CD4-positive, alpha-beta T cell (primary cell): ENCODE measurements around the gene COX19. TPM values are rescaled to one million over a fixed set of nuclear protein-coding genes. Genes with fewer than 3 reads are reported as not detected.
"Not testable (repeated sequence)": the region's sequence is repeated elsewhere in the genome, so short reads cannot be mapped to it uniquely, and the experiment has no call there.

ENCODE experiments used
- ATAC-seq: fragments of 200-7000 bp; cut with Tn5 transposase; one replicate; pipeline ENCODE4 v1.10.0; 2022; ENCODE audit warnings: mild to moderate bottlenecking; ENCODE audit not compliant: poor library complexity
- CTCF ChIA-PET: fragments of 350-600 bp; sonication (Branson Sonifier 250); formaldehyde crosslinking; loops from one replicate; lab custom pipeline; 2021; ENCODE audit warnings: antibody characterized with exemption, inconsistent platforms; lab: Charles Lee
- POLR2A ChIA-PET: fragments of 350-600 bp; sonication (Branson Sonifier 250); formaldehyde crosslinking; loops from one replicate; lab custom pipeline; 2021; ENCODE audit warnings: antibody characterized with exemption, inconsistent platforms; lab: Charles Lee
- DNase-seq, 14 experiments: peaks; one replicate each; pipeline ENCODE4 v3.0.0-alpha.2; 2013 to 2020; ENCODE audit warnings: mixed read lengths in 2 of 14
- H3K27ac ChIP-seq, 2 donors: one replicate each; pipeline versions ENCODE4 v1.5.1 to v1.7.0; 2013; ENCODE audit warnings: low read length in 2 of 2, low read depth in 1 of 2, mild to moderate bottlenecking in 1 of 2
- H3K27me3 ChIP-seq, 2 experiments: 1 replicate in 1 of 2; 2 replicates in 1 of 2; pipeline versions ENCODE4 v1.6.1 to v1.7.0; 2013; ENCODE audit warnings: low read length in 2 of 2, control low read depth in 1 of 2, mild to moderate bottlenecking in 1 of 2, moderate library complexity in 1 of 2; ENCODE audit not compliant: insufficient read depth in 2 of 2, control insufficient read depth in 1 of 2
- H3K36me3 ChIP-seq: one replicate; pipeline ENCODE4 v1.6.1; 2013; ENCODE audit warnings: low read length, control low read depth; ENCODE audit not compliant: insufficient read depth
- H3K4me1 ChIP-seq: one replicate; pipeline ENCODE4 v1.6.1; 2013; ENCODE audit warnings: low read length, control low read depth; ENCODE audit not compliant: insufficient read depth
- H3K4me3 ChIP-seq: one replicate; pipeline ENCODE4 v1.5.1; 2013; ENCODE audit warnings: mild to moderate bottlenecking, low read length, moderate library complexity
- H3K9me3 ChIP-seq, 2 experiments: 1 replicate in 1 of 2; 2 replicates in 1 of 2; pipeline versions ENCODE4 v1.6.1 to v1.7.0; 2013; ENCODE audit warnings: low read length in 2 of 2, mild to moderate bottlenecking in 2 of 2, control low read depth in 1 of 2, moderate library complexity in 1 of 2; ENCODE audit not compliant: control insufficient read depth in 1 of 2, insufficient read depth in 1 of 2
- H3K27ac Mint-ChIP-seq: one replicate; pipeline ENCODE4 v1.8.0; 2020; ENCODE audit warnings: mixed read lengths
- H3K27me3 Mint-ChIP-seq: one replicate; pipeline ENCODE4 v1.8.0; 2021; ENCODE audit warnings: mixed read lengths
- H3K36me3 Mint-ChIP-seq: one replicate; pipeline ENCODE4 v1.8.0; 2021; ENCODE audit warnings: low read depth, mixed read lengths
- H3K4me1 Mint-ChIP-seq: one replicate; pipeline ENCODE4 v1.8.0; 2021; ENCODE audit warnings: low read depth, mixed read lengths
- H3K4me3 Mint-ChIP-seq: one replicate; pipeline ENCODE4 v1.8.0; 2020; ENCODE audit warnings: mild to moderate bottlenecking, mixed read lengths
- H3K9me3 Mint-ChIP-seq: one replicate; pipeline ENCODE4 v1.8.0; 2020; ENCODE audit warnings: mixed read lengths
- intact Hi-C, 2 experiments: fragments of 100-400 bp; cut with DNase I in 1 of 2; cut with micrococcal nuclease in 1 of 2; formaldehyde crosslinking; loops; one replicate each; pipeline versions ENCODE4 v1.15.1 to v1.9.0; 2023 to 2025; cut with DNase I, micrococcal nuclease
- total RNA-seq, 174 experiments: library from RNA in 2 of 174; stranded (reverse) in 2 of 174; gene quantifications; one replicate each; pipeline ENCODE4 v1.2.3 and lab custom pipeline; 2021 to 2026
- TF ChIP-seq, protein P1 (sequence below): fragments of 200-600 bp; IDR thresholded peaks from one replicate; pipeline ENCODE4 v1.8.0; 2022; ENCODE audit warnings: antibody characterized with exemption, mild to moderate bottlenecking

COX19 gene
- total RNA-seq, 2 experiments from 2014 or later: 47.7 to 51.8 TPM

DNA sequence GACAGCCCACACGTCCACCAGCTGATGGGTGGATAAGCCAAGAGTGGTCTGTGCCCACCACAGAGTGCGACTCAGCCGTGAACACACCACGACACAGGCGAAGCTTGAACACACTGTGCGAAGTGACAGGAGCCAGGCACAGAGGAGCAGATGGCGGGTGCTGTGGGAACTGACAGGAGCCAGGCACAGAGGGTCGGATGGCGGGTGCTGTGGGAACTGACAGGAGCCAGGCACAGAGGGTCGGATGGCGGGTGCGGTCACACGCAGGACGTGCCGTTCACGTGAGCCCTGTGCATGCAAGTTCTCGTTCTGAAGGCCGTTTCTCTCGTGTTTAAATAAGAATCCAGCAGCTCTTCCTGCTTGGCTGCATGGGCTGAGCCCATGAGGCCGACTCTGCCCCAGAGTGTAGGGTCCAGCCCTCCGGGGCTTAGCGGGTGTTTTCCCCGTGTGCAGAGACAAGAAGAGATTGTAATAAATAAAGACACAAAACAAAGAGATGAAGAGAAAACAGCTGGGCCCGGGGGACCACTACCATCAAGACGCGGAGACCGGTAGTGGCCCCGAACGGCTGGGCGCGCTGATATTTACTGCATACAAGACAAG lies 15.0 kb downstream of the COX19 start:
- TF ChIP-seq, protein P1, sequence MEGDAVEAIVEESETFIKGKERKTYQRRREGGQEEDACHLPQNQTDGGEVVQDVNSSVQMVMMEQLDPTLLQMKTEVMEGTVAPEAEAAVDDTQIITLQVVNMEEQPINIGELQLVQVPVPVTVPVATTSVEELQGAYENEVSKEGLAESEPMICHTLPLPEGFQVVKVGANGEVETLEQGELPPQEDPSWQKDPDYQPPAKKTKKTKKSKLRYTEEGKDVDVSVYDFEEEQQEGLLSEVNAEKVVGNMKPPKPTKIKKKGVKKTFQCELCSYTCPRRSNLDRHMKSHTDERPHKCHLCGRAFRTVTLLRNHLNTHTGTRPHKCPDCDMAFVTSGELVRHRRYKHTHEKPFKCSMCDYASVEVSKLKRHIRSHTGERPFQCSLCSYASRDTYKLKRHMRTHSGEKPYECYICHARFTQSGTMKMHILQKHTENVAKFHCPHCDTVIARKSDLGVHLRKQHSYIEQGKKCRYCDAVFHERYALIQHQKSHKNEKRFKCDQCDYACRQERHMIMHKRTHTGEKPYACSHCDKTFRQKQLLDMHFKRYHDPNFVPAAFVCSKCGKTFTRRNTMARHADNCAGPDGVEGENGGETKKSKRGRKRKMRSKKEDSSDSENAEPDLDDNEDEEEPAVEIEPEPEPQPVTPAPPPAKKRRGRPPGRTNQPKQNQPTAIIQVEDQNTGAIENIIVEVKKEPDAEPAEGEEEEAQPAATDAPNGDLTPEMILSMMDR: no peak
- POLR2A ChIA-PET: no interaction called here
- Mint-ChIP-seq H3K4me3 (no peak overlapping the region), H3K9me3 (no peaks in the 10 kb centered on the region), H3K36me3 (no peaks in the 10 kb centered on the region), H3K4me1 (peaks cover 18% of the 10 kb centered on the region), H3K27me3 (peaks cover 21% of the 10 kb centered on the region), H3K27ac (no peak overlapping the region)
- Histone ChIP-seq H3K4me1 (peaks cover 34% of the 10 kb centered on the region), H3K36me3 (no peaks in the 10 kb centered on the region), H3K27me3 (peaks cover 0 to 3% of the 10 kb centered on the region in 2 experiments), H3K4me3 (no peak overlapping the region), H3K27ac (no peak overlapping the region), H3K9me3 (peaks cover 0 to 11% of the 10 kb centered on the region in 2 experiments)
- CTCF ChIA-PET: interaction anchor here (0.6 kb wide), 1 partner anchor 32 kb away, joined by 3 read pairs; no protein-coding TSS in a partner anchor
- no peak for ATAC-seq
- no peak for DNase-seq
- intact Hi-C loops: no loop called here

DNA sequence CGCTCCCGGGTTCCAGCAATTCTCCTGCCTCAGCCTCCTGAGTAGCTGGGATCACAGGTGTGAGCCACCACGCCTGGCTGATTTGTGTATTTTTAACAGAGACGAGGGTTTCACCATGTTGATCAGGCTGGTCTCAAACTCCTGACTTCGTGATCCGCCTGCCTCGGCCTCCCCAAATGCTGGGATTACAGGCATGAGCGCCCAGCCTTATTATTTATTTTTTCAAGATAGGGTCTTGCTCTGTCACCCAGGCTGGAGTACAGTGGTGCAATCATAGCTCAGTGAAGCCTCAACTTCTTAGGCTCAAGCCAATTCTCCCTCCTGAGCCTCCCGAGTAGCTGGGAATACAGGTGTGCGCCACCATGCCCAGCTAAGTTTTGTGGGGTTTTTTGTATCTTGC lies 15.6 kb downstream of the COX19 start:
- not testable (repeated sequence) for H3K27ac Mint-ChIP-seq, H3K27ac ChIP-seq, H3K27me3 ChIP-seq, H3K36me3 Mint-ChIP-seq, H3K4me3 Mint-ChIP-seq, H3K36me3 ChIP-seq, H3K9me3 Mint-ChIP-seq, DNase-seq, H3K4me3 ChIP-seq, ATAC-seq
- Mint-ChIP-seq H3K4me1 (peaks cover 12% of the 10 kb centered on the region), H3K27me3 (peaks cover 21% of the 10 kb centered on the region)
- ChIA-PET POLR2A (interaction anchor here (0.6 kb wide), 1 partner anchor 13 kb away, joined by 3 read pairs; no protein-coding TSS in a partner anchor), CTCF (interaction anchor here (0.6 kb wide), 1 partner anchor 33 kb away, joined by 3 read pairs; no protein-coding TSS in a partner anchor)
- H3K4me1 ChIP-seq: peaks cover 32% of the 10 kb centered on the region
- H3K9me3 ChIP-seq: peaks cover 0 to 11% of the 10 kb centered on the region in 2 experiments
- intact Hi-C loops: loop anchor here in 1 of 2 experiments (10.0 kb wide), 1 partner anchor 635 kb away; no protein-coding TSS in a partner anchor

DNA sequence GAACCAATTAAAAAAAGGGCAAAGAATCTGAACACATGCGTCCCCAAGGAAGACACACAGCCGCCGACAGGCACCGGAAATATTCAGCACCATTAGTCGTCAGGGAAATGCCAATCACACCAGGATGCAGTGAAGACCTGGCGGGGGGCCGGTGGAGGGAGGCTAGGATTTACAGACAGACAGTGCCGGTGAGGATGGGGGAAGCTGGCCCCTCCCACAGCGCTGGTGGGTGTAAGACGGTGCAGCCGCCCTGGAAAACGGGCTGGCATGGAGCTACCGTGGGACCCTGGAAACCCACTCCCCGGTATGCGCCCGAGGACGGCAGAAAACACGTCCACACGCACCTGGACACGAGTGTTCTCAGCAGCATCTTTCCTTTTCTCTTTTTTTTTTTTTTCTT lies 16.1 kb downstream of the COX19 start:
- CTCF ChIA-PET: no interaction called here
- POLR2A ChIA-PET: interaction anchor here (0.6 kb wide), 1 partner anchor 14 kb away, joined by 3 read pairs; no protein-coding TSS in a partner anchor
- no peaks in the 10 kb centered on the region for H3K36me3 ChIP-seq
- Mint-ChIP-seq H3K27ac (no peak overlapping the region), H3K27me3 (peaks cover 21% of the 10 kb centered on the region), H3K36me3 (no peaks in the 10 kb centered on the region), H3K4me1 (peaks cover 7% of the 10 kb centered on the region), H3K9me3 (no peaks in the 10 kb centered on the region), H3K4me3 (no peak overlapping the region)
- peaks cover 0 to 7% of the 10 kb centered on the region in 2 experiments for H3K27me3 ChIP-seq
- TF ChIP-seq, protein P1: no peak
- DNase-seq: no peak
- no peak overlapping the region for H3K4me3 ChIP-seq
- H3K27ac ChIP-seq: no peak overlapping the region
- H3K4me1 ChIP-seq: peaks cover 28% of the 10 kb centered on the region
- ATAC-seq: no peak
- intact Hi-C loops: loop anchor here in 1 of 2 experiments (10.0 kb wide), 1 partner anchor 634 kb away; no protein-coding TSS in a partner anchor
- H3K9me3 ChIP-seq: peaks cover 0 to 11% of the 10 kb centered on the region in 2 experiments
